Measurements from ENCODE around the gene TUG1. TPM values are rescaled to one million over a fixed set of nuclear protein-coding genes. Genes with fewer than 3 reads are reported as not detected.

Gene TUG1
- total RNA-seq, 1 donor from 2014 or later: 112 TPM

GRCh38 chr22:30949934-30950660 is 19.0 kb upstream of the TUG1 start:
- Mint-ChIP-seq H3K4me3 (ENCODE audit: unreplicated experiment) (no peak overlapping the region), H3K27ac (ENCODE audit: unreplicated experiment) (no peak overlapping the region), H3K9me3 (ENCODE audit: unreplicated experiment) (peaks cover 2% of the 10 kb centered on the region), H3K27me3 (ENCODE audit: unreplicated experiment) (no peaks in the 10 kb centered on the region), H3K4me1 (ENCODE audit: low read depth, unreplicated experiment) (peaks cover 2% of the 10 kb centered on the region), H3K36me3 (ENCODE audit: unreplicated experiment) (peaks cover 6% of the 10 kb centered on the region)
- TF ChIP-seq CTCF (IDR thresholded peaks at IDR 0.05; ENCODE audit: partially characterized antibody, unreplicated experiment): no peak
- DNase-seq: no peak

GRCh38 chr22:30953206-30953605 is 15.9 kb upstream of the TUG1 start:
- Mint-ChIP-seq H3K9me3 (ENCODE audit: unreplicated experiment) (peaks cover 2% of the 10 kb centered on the region), H3K27ac (ENCODE audit: unreplicated experiment) (no peak overlapping the region), H3K27me3 (ENCODE audit: unreplicated experiment) (no peaks in the 10 kb centered on the region), H3K4me3 (ENCODE audit: unreplicated experiment) (no peak overlapping the region), H3K36me3 (ENCODE audit: unreplicated experiment) (no peaks in the 10 kb centered on the region), H3K4me1 (ENCODE audit: low read depth, unreplicated experiment) (no peaks in the 10 kb centered on the region)
- TF ChIP-seq CTCF (IDR thresholded peaks at IDR 0.05; ENCODE audit: partially characterized antibody, unreplicated experiment): no peak
- DNase-seq: no peak

GRCh38 chr22:30955153-30955552 is 13.9 kb upstream of the TUG1 start:
- Mint-ChIP-seq H3K4me1 (ENCODE audit: low read depth, unreplicated experiment) (no peaks in the 10 kb centered on the region), H3K4me3 (ENCODE audit: unreplicated experiment) (no peak overlapping the region), H3K27me3 (ENCODE audit: unreplicated experiment) (no peaks in the 10 kb centered on the region), H3K27ac (ENCODE audit: unreplicated experiment) (no peak overlapping the region), H3K36me3 (ENCODE audit: unreplicated experiment) (no peaks in the 10 kb centered on the region), H3K9me3 (ENCODE audit: unreplicated experiment) (no peaks in the 10 kb centered on the region)
- no peak for TF ChIP-seq CTCF (IDR thresholded peaks at IDR 0.05; ENCODE audit: partially characterized antibody, unreplicated experiment)
- DNase-seq: no peak

- H3K27ac Mint-ChIP-seq (ENCODE audit: unreplicated experiment): no peak overlapping the region
- no peak for TF ChIP-seq CTCF (IDR thresholded peaks at IDR 0.05; ENCODE audit: partially characterized antibody, unreplicated experiment)
- DNase-seq: no peak
- H3K9me3 Mint-ChIP-seq (ENCODE audit: unreplicated experiment): peaks cover 8% of the 10 kb centered on the region
- H3K36me3 Mint-ChIP-seq (ENCODE audit: unreplicated experiment): peaks cover 7% of the 10 kb centered on the region
- H3K4me1 Mint-ChIP-seq (ENCODE audit: low read depth, unreplicated experiment): peaks cover 8% of the 10 kb centered on the region
- H3K4me3 Mint-ChIP-seq (ENCODE audit: unreplicated experiment): peak overlapping the region; percentile 54
- H3K27me3 Mint-ChIP-seq (ENCODE audit: unreplicated experiment): peaks cover 4% of the 10 kb centered on the region
Observed at GRCh38 chr22:30964858-30965257, 4.2 kb upstream of the TUG1 start.
